HCT116 (cell line): ENCODE data around the gene SLC51A. TPM values are rescaled to one million over a fixed set of nuclear protein-coding genes. Genes with fewer than 3 reads are reported as not detected.

Experiments used
- ATAC-seq: fragments of 200-7000 bp; cut with Tn5 transposase; 2 replicates; pipeline ENCODE4 v1.9.1; 2020; ENCODE audit warnings: mild to moderate bottlenecking, moderate library complexity
- BruUV-seq: library from RNA; stranded (reverse); fragments of 400-500 nt; replicated peaks from 2 replicates; lab custom pipeline; 2021; lab: Mats Ljungman, UMichigan
- CTCF ChIA-PET: fragments of 300-600 bp; sonication (Branson Sonifier 250); formaldehyde crosslinking; loops from one replicate; lab custom pipeline; 2021; ENCODE audit warnings: antibody characterized with exemption; lab: Charles Lee
- POLR2A ChIA-PET: fragments of 300-600, 350-600 bp; sonication (Branson Sonifier 250); formaldehyde crosslinking; loops from one replicate; lab custom pipeline; 2021; ENCODE audit warnings: antibody characterized with exemption; lab: Charles Lee
- RAD21 ChIA-PET, 2 experiments: fragments of 300-600 bp; sonication (Branson Sonifier 250); formaldehyde crosslinking; loops; one replicate each; lab custom pipeline; 2023; ENCODE audit warnings: low total read pairs in 2 of 2; ENCODE audit not compliant: uncharacterized antibody in 2 of 2, unreplicated experiment in 2 of 2, low non-redundant PET in 1 of 2; lab: Charles Lee
- DNase-seq: peaks from one replicate; pipeline ENCODE4 v3.0.0-alpha.2; 2010; ENCODE audit warnings: low read depth, low spot score
- H2AFZ ChIP-seq: fragments of 200-600 bp; shearing (Covaris generic), sonication (generic); 2 replicates; pipeline ENCODE4 v1.6.1; 2017; ENCODE audit warnings: low read depth, mixed run types, mixed read lengths, antibody characterized with exemption, low read length; ENCODE audit not compliant: poor library complexity, severe bottlenecking
- H3K27ac ChIP-seq: 2 replicates; pipeline ENCODE4 v1.5.1; 2012; ENCODE audit warnings: low read depth, low read length
- H3K27me3 ChIP-seq: fragments of 200-600 bp; sonication (generic); 2 replicates; pipeline ENCODE4 v1.6.1; 2016; ENCODE audit warnings: mixed run types, low read length, mixed read lengths; ENCODE audit not compliant: insufficient read depth
- H3K36me3 ChIP-seq, 2 experiments: fragments of 200-500 bp in 1 of 2; fragments of 200-600 bp in 1 of 2; sonication (Bioruptor generic) in 1 of 2; sonication (generic) in 1 of 2; 2 replicates each; pipeline versions ENCODE4 v1.5.1 to v1.6.1; 2014 to 2016; ENCODE audit warnings: low read length in 2 of 2, inconsistent platforms in 1 of 2, mixed read lengths in 1 of 2, mixed run types in 1 of 2; ENCODE audit not compliant: insufficient read depth in 2 of 2, control insufficient read depth in 1 of 2
- H3K4me1 ChIP-seq, 2 experiments: fragments of 200-600 bp in 1 of 2; sonication (generic) in 1 of 2; 2 replicates each; pipeline versions ENCODE4 v1.5.1 to v1.6.1; 2012 to 2017; ENCODE audit warnings: low read length in 2 of 2, inconsistent platforms in 1 of 2, mild to moderate bottlenecking in 1 of 2, mixed read lengths in 1 of 2, mixed run types in 1 of 2, moderate library complexity in 1 of 2; ENCODE audit not compliant: insufficient read depth in 2 of 2, control insufficient read depth in 1 of 2
- H3K4me2 ChIP-seq: fragments of 200-600 bp; sonication (generic); 2 replicates; pipeline ENCODE4 v1.6.1; 2017; ENCODE audit warnings: mixed run types, low read length, mixed read lengths
- H3K4me3 ChIP-seq, 2 experiments: fragments of 200-600 bp in 1 of 2; sonication (generic) in 1 of 2; replicated peaks in 1 of 2; 2 replicates each; pipeline ENCODE4 v1.5.1; 2011 to 2016; ENCODE audit warnings: low read length in 2 of 2, control low read depth in 1 of 2, low read depth in 1 of 2, mild to moderate bottlenecking in 1 of 2, mixed read lengths in 1 of 2, mixed run types in 1 of 2
- H3K79me2 ChIP-seq: fragments of 200-600 bp; sonication (generic); 2 replicates; pipeline ENCODE4 v1.6.1; 2017; ENCODE audit warnings: mild to moderate bottlenecking, mixed run types, low read length, moderate library complexity, mixed read lengths; ENCODE audit not compliant: insufficient read depth
- H3K9ac ChIP-seq: fragments of 200-600 bp; sonication (generic); 2 replicates; pipeline ENCODE4 v1.6.1; 2016; ENCODE audit warnings: low read length, mixed read lengths
- H3K9me2 ChIP-seq: fragments of 200-600 bp; sonication (generic), shearing (Covaris generic); 2 replicates; pipeline ENCODE4 v1.6.1; 2017; ENCODE audit warnings: mixed run types, mild to moderate bottlenecking, moderate library complexity; ENCODE audit not compliant: insufficient read depth
- H3K9me3 ChIP-seq, 2 experiments: fragments of 200-500 bp in 1 of 2; fragments of 200-600 bp in 1 of 2; sonication (Bioruptor generic) in 1 of 2; sonication (generic) in 1 of 2; 2 replicates each; pipeline ENCODE4 v1.6.1; 2014 to 2017; ENCODE audit warnings: low read length in 2 of 2, mixed read lengths in 2 of 2, inconsistent platforms in 1 of 2, low read depth in 1 of 2, mild to moderate bottlenecking in 1 of 2, mixed run types in 1 of 2, moderate library complexity in 1 of 2; ENCODE audit not compliant: control insufficient read depth in 1 of 2, insufficient read depth in 1 of 2
- H4K20me1 ChIP-seq: fragments of 200-600 bp; sonication (generic), shearing (Covaris generic); 2 replicates; pipeline ENCODE4 v1.6.1; 2017; ENCODE audit warnings: mixed run types, mild to moderate bottlenecking, moderate library complexity; ENCODE audit not compliant: insufficient read depth
- CBX3 ChIP-seq: IDR thresholded peaks from 2 replicates; pipeline ENCODE4 v1.6.1; 2012; ENCODE audit warnings: low read depth
- EGR1 ChIP-seq: IDR thresholded peaks from 2 replicates; pipeline ENCODE4 v1.6.1; 2012; ENCODE audit warnings: low read depth
- FOSL1 ChIP-seq: IDR thresholded peaks from 2 replicates; pipeline ENCODE4 v1.6.1; 2012; ENCODE audit warnings: low read depth
- MAX ChIP-seq: IDR thresholded peaks from 2 replicates; pipeline ENCODE4 v1.6.1; 2012
- intact Hi-C: fragments of 100-400 bp; cut with micrococcal nuclease; formaldehyde crosslinking; loops from 2 replicates; pipeline ENCODE4 v1.10.0; 2022
- total RNA-seq: library from RNA; stranded (reverse); gene quantifications from one replicate; pipeline ENCODE4 v1.2.1, GENCODE V29; 2021; ENCODE audit not compliant: unreplicated experiment
- TF ChIP-seq, protein P1 (sequence below): IDR thresholded peaks from 2 replicates; pipeline ENCODE4 v1.6.1; 2012; ENCODE audit warnings: low read depth
- TF ChIP-seq, protein P2 (sequence below): IDR thresholded peaks from 2 replicates; pipeline ENCODE4 v1.6.1; 2011; ENCODE audit warnings: mild to moderate bottlenecking, low read length, moderate library complexity; ENCODE audit not compliant: insufficient replicate concordance; ENCODE audit errors: extremely low read depth

Gene SLC51A
- total RNA-seq, 1 experiment from 2014 or later: not detected

- TF ChIP-seq, protein P1, sequence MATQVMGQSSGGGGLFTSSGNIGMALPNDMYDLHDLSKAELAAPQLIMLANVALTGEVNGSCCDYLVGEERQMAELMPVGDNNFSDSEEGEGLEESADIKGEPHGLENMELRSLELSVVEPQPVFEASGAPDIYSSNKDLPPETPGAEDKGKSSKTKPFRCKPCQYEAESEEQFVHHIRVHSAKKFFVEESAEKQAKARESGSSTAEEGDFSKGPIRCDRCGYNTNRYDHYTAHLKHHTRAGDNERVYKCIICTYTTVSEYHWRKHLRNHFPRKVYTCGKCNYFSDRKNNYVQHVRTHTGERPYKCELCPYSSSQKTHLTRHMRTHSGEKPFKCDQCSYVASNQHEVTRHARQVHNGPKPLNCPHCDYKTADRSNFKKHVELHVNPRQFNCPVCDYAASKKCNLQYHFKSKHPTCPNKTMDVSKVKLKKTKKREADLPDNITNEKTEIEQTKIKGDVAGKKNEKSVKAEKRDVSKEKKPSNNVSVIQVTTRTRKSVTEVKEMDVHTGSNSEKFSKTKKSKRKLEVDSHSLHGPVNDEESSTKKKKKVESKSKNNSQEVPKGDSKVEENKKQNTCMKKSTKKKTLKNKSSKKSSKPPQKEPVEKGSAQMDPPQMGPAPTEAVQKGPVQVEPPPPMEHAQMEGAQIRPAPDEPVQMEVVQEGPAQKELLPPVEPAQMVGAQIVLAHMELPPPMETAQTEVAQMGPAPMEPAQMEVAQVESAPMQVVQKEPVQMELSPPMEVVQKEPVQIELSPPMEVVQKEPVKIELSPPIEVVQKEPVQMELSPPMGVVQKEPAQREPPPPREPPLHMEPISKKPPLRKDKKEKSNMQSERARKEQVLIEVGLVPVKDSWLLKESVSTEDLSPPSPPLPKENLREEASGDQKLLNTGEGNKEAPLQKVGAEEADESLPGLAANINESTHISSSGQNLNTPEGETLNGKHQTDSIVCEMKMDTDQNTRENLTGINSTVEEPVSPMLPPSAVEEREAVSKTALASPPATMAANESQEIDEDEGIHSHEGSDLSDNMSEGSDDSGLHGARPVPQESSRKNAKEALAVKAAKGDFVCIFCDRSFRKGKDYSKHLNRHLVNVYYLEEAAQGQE: no peak
- TF ChIP-seq, protein P2, sequence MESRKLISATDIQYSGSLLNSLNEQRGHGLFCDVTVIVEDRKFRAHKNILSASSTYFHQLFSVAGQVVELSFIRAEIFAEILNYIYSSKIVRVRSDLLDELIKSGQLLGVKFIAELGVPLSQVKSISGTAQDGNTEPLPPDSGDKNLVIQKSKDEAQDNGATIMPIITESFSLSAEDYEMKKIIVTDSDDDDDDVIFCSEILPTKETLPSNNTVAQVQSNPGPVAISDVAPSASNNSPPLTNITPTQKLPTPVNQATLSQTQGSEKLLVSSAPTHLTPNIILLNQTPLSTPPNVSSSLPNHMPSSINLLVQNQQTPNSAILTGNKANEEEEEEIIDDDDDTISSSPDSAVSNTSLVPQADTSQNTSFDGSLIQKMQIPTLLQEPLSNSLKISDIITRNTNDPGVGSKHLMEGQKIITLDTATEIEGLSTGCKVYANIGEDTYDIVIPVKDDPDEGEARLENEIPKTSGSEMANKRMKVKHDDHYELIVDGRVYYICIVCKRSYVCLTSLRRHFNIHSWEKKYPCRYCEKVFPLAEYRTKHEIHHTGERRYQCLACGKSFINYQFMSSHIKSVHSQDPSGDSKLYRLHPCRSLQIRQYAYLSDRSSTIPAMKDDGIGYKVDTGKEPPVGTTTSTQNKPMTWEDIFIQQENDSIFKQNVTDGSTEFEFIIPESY: no peak
- TF ChIP-seq EGR1 (no peak), CBX3 (no peak)
Observed at GRCh38 chr3:196225763-196226364, 9.5 kb downstream of the SLC51A start (continued).

GRCh38 chr3:196227121-196227561, 10.8 kb downstream of the SLC51A start:
- no peaks in the 10 kb centered on the region for H3K9me2 ChIP-seq
- ChIA-PET CTCF (no interaction called here), RAD21 (no interaction called here)

More at GRCh38 chr3:196227121-196227561, 10.8 kb downstream of the SLC51A start:
- no peak for ATAC-seq
- Histone ChIP-seq H3K27ac (no peak overlapping the region), H2AFZ (no peak overlapping the region), H3K79me2 (no peaks in the 10 kb centered on the region), H3K4me2 (no peak overlapping the region), H3K4me3 (no peak overlapping the region), H3K27me3 (no peaks in the 10 kb centered on the region), H3K9me3 (no peaks in the 10 kb centered on the region), H3K9ac (no peak overlapping the region), H3K4me1 (no peaks in the 10 kb centered on the region), H4K20me1 (no peaks in the 10 kb centered on the region), H3K36me3 (no peaks in the 10 kb centered on the region)
- no peak for DNase-seq
- no TSS peak for BruUV-seq
- no peak for TF ChIP-seq FOSL1
- no peak for TF ChIP-seq MAX
- POLR2A ChIA-PET: no interaction called here
- intact Hi-C loops: no loop called here
